OCI-LY7 (cell line): ENCODE results near the gene RAPGEF5.

Experiments
- EZH2phosphoT487 ChIP-seq: fragments of 200-600 bp; sonication (generic); IDR thresholded peaks from 2 replicates; pipeline ENCODE4 v1.6.1; 2018; ENCODE audit warnings: low read depth, borderline replicate concordance, mild to moderate bottlenecking, mixed run types, antibody characterized with exemption, low read length, moderate library complexity, mixed read lengths
- TF ChIP-seq, protein P1 (sequence below): fragments of 200-600 bp; sonication (generic); conservative IDR thresholded peaks from 2 replicates; pipeline ENCODE4 v1.5.1; 2014; ENCODE audit warnings: mild to moderate bottlenecking, antibody characterized with exemption, low read length, moderate library complexity, mixed read lengths

DNA sequence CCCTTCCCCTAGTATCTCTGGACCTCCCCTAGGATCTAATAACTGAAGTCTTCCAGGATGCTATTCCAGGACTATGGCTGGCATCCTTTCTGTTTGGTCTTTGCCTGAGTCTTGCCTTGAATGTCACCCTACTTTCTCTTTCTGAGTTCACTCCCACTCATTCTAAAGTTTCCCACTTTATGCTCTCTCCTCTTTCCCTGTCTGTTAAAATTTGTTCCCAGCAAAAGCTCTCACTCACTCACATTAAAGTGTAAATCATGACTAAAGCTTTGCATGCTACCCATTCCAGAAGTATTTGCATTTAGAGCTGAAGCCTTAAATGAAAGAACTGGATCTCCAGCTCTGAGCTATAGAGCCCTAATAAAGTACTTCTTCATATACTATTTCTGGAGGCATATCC is 42.1 kb upstream of the RAPGEF5 start:
- TF ChIP-seq EZH2phosphoT487: no peak
- TF ChIP-seq, protein P1, sequence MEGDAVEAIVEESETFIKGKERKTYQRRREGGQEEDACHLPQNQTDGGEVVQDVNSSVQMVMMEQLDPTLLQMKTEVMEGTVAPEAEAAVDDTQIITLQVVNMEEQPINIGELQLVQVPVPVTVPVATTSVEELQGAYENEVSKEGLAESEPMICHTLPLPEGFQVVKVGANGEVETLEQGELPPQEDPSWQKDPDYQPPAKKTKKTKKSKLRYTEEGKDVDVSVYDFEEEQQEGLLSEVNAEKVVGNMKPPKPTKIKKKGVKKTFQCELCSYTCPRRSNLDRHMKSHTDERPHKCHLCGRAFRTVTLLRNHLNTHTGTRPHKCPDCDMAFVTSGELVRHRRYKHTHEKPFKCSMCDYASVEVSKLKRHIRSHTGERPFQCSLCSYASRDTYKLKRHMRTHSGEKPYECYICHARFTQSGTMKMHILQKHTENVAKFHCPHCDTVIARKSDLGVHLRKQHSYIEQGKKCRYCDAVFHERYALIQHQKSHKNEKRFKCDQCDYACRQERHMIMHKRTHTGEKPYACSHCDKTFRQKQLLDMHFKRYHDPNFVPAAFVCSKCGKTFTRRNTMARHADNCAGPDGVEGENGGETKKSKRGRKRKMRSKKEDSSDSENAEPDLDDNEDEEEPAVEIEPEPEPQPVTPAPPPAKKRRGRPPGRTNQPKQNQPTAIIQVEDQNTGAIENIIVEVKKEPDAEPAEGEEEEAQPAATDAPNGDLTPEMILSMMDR: no peak
